Cardiac fibroblast (primary cell): ENCODE measurements around the gene TTC12.

ENCODE experiments used
- DNase-seq, 2 donors: peaks; one replicate each; pipeline versions ENCODE4 v3.0.0 to v3.0.0-alpha.2; 2010; ENCODE audit warnings: low read depth in 2 of 2
- H3K4me3 ChIP-seq, 2 donors: replicated peaks in 1 of 2; 1 replicate in 1 of 2; 2 replicates in 1 of 2; pipeline ENCODE4 v1.5.1; 2011; ENCODE audit warnings: low read depth in 2 of 2, low read length in 2 of 2, mild to moderate bottlenecking in 2 of 2, moderate library complexity in 1 of 2
- CTCF ChIP-seq: IDR thresholded peaks from one replicate; pipeline ENCODE4 v1.5.1; 2011; ENCODE audit warnings: low read depth, mild to moderate bottlenecking, low read length, inconsistent platforms

The TTC12 gene

GRCh38 chr11:113314389-113315301 lies at the start of gene TTC12:
Gene TTC12 (plus strand): TSS chr11:113314583. CDS start chr11:113316258, 1,675 bp downstream.
- peak; percentile 91 to 93 for DNase-seq
- H3K4me3 ChIP-seq: peak within 1 kb of the TSS; percentile 70 to 84
- no peak for TF ChIP-seq CTCF

- no peak overlapping the region for H3K4me3 ChIP-seq
- no peak for TF ChIP-seq CTCF
- no peak for DNase-seq
These were observed 49.0 kb upstream of the TTC12 start for GRCh38 chr11:113265362-113265761.

- TF ChIP-seq CTCF: no peak
- DNase-seq: no peak
- H3K4me3 ChIP-seq: no peak overlapping the region
These were observed 46.9 kb upstream of the TTC12 start for GRCh38 chr11:113267493-113267892.

GRCh38 chr11:113269096-113269495 lies 45.3 kb upstream of the TTC12 start:
- no peak for TF ChIP-seq CTCF
- H3K4me3 ChIP-seq: no peak overlapping the region
- DNase-seq: no peak

- TF ChIP-seq CTCF: no peak
- H3K4me3 ChIP-seq: no peak overlapping the region
- DNase-seq: no peak
These were observed 44.7 kb upstream of the TTC12 start for GRCh38 chr11:113269636-113270035.

- no peak overlapping the region for H3K4me3 ChIP-seq
- no peak for TF ChIP-seq CTCF
- no peak for DNase-seq
These were observed 44.3 kb upstream of the TTC12 start for GRCh38 chr11:113270080-113270479.
